ENCODE measurements around the gene COG5. TPM values are rescaled to one million over a fixed set of nuclear protein-coding genes. Genes with fewer than 3 reads are reported as not detected.

Gene COG5
- total RNA-seq, 6 experiments from 2014 or later = 13.9 to 21.3 (median 15.5) TPM

DNA sequence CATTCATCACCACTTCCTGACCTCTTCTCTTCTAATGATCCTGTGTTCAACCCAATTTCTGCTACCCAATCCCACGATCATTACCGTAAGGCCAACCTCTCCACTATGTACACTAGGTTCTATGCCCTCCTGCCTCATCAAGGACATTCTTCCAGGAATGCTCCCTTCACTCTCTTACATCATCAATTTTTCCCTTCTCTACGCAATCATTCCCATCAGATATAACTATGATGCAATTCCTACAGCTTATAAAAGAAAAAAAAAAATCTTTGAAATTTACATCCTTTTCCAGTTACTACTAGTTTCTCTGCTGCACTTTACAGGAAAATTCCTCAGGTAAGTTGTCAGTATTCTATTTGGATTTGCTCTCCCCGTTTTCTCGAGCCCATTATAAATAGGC is 124.7 kb downstream of the COG5 start:
- DNase-seq (no peak), ATAC-seq (no peak)
- Histone ChIP-seq H3K36me3 (no peaks in the 10 kb centered on the region), H3K27ac (no peak overlapping the region), H3K4me3 (no peak overlapping the region), H3K27me3 (no peaks in the 10 kb centered on the region), H3K4me1 (no peaks in the 10 kb centered on the region), H3K9me3 (no peaks in the 10 kb centered on the region)
- intact Hi-C loops (cut with DNase I) = no loop called here
- WGBS (ENCODE audit: insufficient coverage, low coverage, low lambda C conversion rate, missing lambda C conversion rate) = 93% methylated on average over 5 of the region's 5 CpGs
- TF ChIP-seq POLR2A (IDR thresholded peaks at IDR 0.05) (no peak), CTCF (IDR thresholded peaks at IDR 0.05) (no peak)

- no peaks in the 10 kb centered on the region for H3K9me3 ChIP-seq
- H3K36me3 ChIP-seq = no peaks in the 10 kb centered on the region
- ATAC-seq = no peak
- H3K27ac ChIP-seq = no peak overlapping the region
- DNase-seq = no peak
- 84% methylated on average over 1 of the region's 1 CpG for WGBS (ENCODE audit: insufficient coverage, low coverage, low lambda C conversion rate, missing lambda C conversion rate)
- TF ChIP-seq POLR2A (IDR thresholded peaks at IDR 0.05) (no peak), CTCF (IDR thresholded peaks at IDR 0.05) (no peak)
- no peaks in the 10 kb centered on the region for H3K4me1 ChIP-seq
- no peaks in the 10 kb centered on the region for H3K27me3 ChIP-seq
- H3K4me3 ChIP-seq = no peak overlapping the region
- intact Hi-C loops (cut with DNase I) = no loop called here
These were observed 128.0 kb downstream of the COG5 start for GRCh38 chr7:107435749-107436148.

- H3K27ac ChIP-seq = no peak overlapping the region
- no peaks in the 10 kb centered on the region for H3K9me3 ChIP-seq
- ATAC-seq (no peak), DNase-seq (no peak)
- no peak for TF ChIP-seq POLR2A (IDR thresholded peaks at IDR 0.05)
- TF ChIP-seq CTCF (IDR thresholded peaks at IDR 0.05) = no peak
- H3K36me3 ChIP-seq = no peaks in the 10 kb centered on the region
- intact Hi-C loops (cut with DNase I) = no loop called here
- no peaks in the 10 kb centered on the region for H3K27me3 ChIP-seq
- no peaks in the 10 kb centered on the region for H3K4me1 ChIP-seq
- 87% methylated on average over 1 of the region's 1 CpG for WGBS (ENCODE audit: insufficient coverage, low coverage, low lambda C conversion rate, missing lambda C conversion rate)
- no peak overlapping the region for H3K4me3 ChIP-seq
These were observed 131.5 kb downstream of the COG5 start for GRCh38 chr7:107432261-107432660.

DNA sequence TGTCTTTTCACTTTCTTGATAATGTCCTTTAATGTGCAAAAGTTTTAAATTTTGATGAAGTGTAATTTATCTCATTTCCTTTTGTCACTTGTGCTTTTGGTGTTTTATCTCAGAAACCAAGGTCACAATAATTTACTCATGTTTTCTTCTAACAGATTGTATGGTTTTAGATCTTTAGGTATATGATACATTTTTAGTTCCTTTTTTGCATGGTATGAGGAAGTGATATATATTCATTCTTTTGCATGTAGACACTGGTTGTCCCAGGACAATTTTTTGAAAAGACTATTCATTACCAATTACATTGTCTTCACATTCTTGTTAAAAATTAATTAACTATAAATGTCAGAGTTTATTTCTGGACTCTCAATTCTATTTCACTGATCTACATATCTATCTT is 133.7 kb downstream of the COG5 start:
- no peaks in the 10 kb centered on the region for H3K27me3 ChIP-seq
- no peak for TF ChIP-seq POLR2A (IDR thresholded peaks at IDR 0.05)
- no peak for TF ChIP-seq CTCF (IDR thresholded peaks at IDR 0.05)
- H3K4me3 ChIP-seq = no peak overlapping the region
- ATAC-seq (no peak), DNase-seq (no peak)
- no peaks in the 10 kb centered on the region for H3K9me3 ChIP-seq
- H3K27ac ChIP-seq = no peak overlapping the region
- intact Hi-C loops (cut with DNase I) = no loop called here
- H3K4me1 ChIP-seq = no peaks in the 10 kb centered on the region
- H3K36me3 ChIP-seq = no peaks in the 10 kb centered on the region

GRCh38 chr7:107428642-107429041 is 135.1 kb downstream of the COG5 start:
- intact Hi-C loops (cut with DNase I) = no loop called here
- Histone ChIP-seq H3K36me3 (no peaks in the 10 kb centered on the region), H3K27ac (no peak overlapping the region), H3K9me3 (no peaks in the 10 kb centered on the region), H3K27me3 (no peaks in the 10 kb centered on the region), H3K4me3 (no peak overlapping the region), H3K4me1 (no peaks in the 10 kb centered on the region)
- TF ChIP-seq CTCF (IDR thresholded peaks at IDR 0.05) = no peak
- TF ChIP-seq POLR2A (IDR thresholded peaks at IDR 0.05) = no peak
- 100% methylated on average over 1 of the region's 1 CpG for WGBS (ENCODE audit: insufficient coverage, low coverage, low lambda C conversion rate, missing lambda C conversion rate)
- DNase-seq (no peak), ATAC-seq (no peak)

All from right lobe of liver (tissue), 6 donors.